OCI-LY7 (cell line): ENCODE results near the gene CASQ2. TPM values are rescaled to one million over a fixed set of nuclear protein-coding genes. Genes with fewer than 3 reads are reported as not detected.

Experiments
- BruUV-seq: library from RNA; stranded (reverse); fragments of 400-500 nt; replicated peaks from 2 replicates; lab custom pipeline; 2021; lab: Mats Ljungman, UMichigan
- CTCF ChIA-PET: fragments of 300-600 bp; sonication (Branson Sonifier 250); formaldehyde crosslinking; loops from one replicate; lab custom pipeline; 2022; ENCODE audit warnings: antibody characterized with exemption; ENCODE audit not compliant: unreplicated experiment; lab: Charles Lee
- POLR2A ChIA-PET: fragments of 300-600 bp; sonication (Branson Sonifier 250); formaldehyde crosslinking; loops from one replicate; lab custom pipeline; 2022; ENCODE audit warnings: antibody characterized with exemption; lab: Charles Lee
- DNase-seq: peaks from one replicate; pipeline ENCODE4 v3.0.0-alpha.2; 2015; ENCODE audit warnings: low spot score
- H2AFZ ChIP-seq: fragments of 200-600 bp; sonication (generic), shearing (Covaris generic); 2 replicates; pipeline ENCODE4 v1.6.1; 2014; ENCODE audit warnings: mild to moderate bottlenecking, antibody characterized with exemption, low read length, moderate library complexity
- H3K27ac ChIP-seq: fragments of 200-600 bp; sonication (generic); 2 replicates; pipeline ENCODE4 v1.5.1; 2014; ENCODE audit warnings: mixed run types, low read depth, mild to moderate bottlenecking, moderate library complexity, low read length, inconsistent platforms; ENCODE audit not compliant: poor library complexity, severe bottlenecking
- H3K36me3 ChIP-seq: fragments of 200-600 bp; sonication (generic); 2 replicates; pipeline ENCODE4 v1.6.1; 2014; ENCODE audit warnings: mild to moderate bottlenecking, antibody characterized with exemption, low read length, moderate library complexity, mixed read lengths; ENCODE audit not compliant: insufficient read depth
- H3K4me1 ChIP-seq: fragments of 200-600 bp; sonication (generic); 2 replicates; pipeline ENCODE4 v1.5.1; 2014; ENCODE audit warnings: mild to moderate bottlenecking, low read length; ENCODE audit not compliant: insufficient read depth, poor library complexity, severe bottlenecking
- H3K4me2 ChIP-seq: fragments of 200-600 bp; sonication (generic); 2 replicates; pipeline ENCODE4 v1.6.1; 2014; ENCODE audit warnings: mild to moderate bottlenecking, low read length
- H3K4me3 ChIP-seq: fragments of 200-600 bp; sonication (generic); 2 replicates; pipeline ENCODE4 v1.5.1; 2014; ENCODE audit warnings: mild to moderate bottlenecking, low read depth, low read length; ENCODE audit not compliant: poor library complexity, severe bottlenecking
- H3K79me2 ChIP-seq: fragments of 200-600 bp; sonication (generic); 2 replicates; pipeline ENCODE4 v1.6.1; 2016; ENCODE audit warnings: low read depth, mild to moderate bottlenecking, low read length, moderate library complexity, mixed read lengths; ENCODE audit not compliant: insufficient read depth
- H3K9me2 ChIP-seq: fragments of 200-600 bp; sonication (generic); 2 replicates; pipeline ENCODE4 v1.6.1; 2016; ENCODE audit warnings: mild to moderate bottlenecking, low read length, mixed read lengths; ENCODE audit not compliant: insufficient read depth
- H3K9me3 ChIP-seq: fragments of 200-600 bp; sonication (generic); 2 replicates; pipeline ENCODE4 v1.6.1; 2014; ENCODE audit warnings: mild to moderate bottlenecking, mixed run types, low read length, mixed read lengths
- H4K20me1 ChIP-seq: fragments of 200-600 bp; sonication (generic); 2 replicates; pipeline ENCODE4 v1.6.1; 2014; ENCODE audit warnings: mild to moderate bottlenecking, antibody characterized with exemption, low read length, moderate library complexity, mixed read lengths; ENCODE audit not compliant: insufficient read depth
- CTCF ChIP-seq: fragments of 200-600 bp; sonication (generic); conservative IDR thresholded peaks from 2 replicates; pipeline ENCODE4 v1.5.1; 2014; ENCODE audit warnings: mild to moderate bottlenecking, antibody characterized with exemption, low read length, moderate library complexity, mixed read lengths
- EZH2phosphoT487 ChIP-seq: fragments of 200-600 bp; sonication (generic); IDR thresholded peaks from 2 replicates; pipeline ENCODE4 v1.6.1; 2018; ENCODE audit warnings: low read depth, borderline replicate concordance, mild to moderate bottlenecking, mixed run types, antibody characterized with exemption, low read length, moderate library complexity, mixed read lengths
- intact Hi-C: fragments of 100-400 bp; cut with micrococcal nuclease; formaldehyde crosslinking; loops from one replicate; pipeline ENCODE4 v1.10.0; 2022; ENCODE audit not compliant: unreplicated experiment
- total RNA-seq, 2 experiments: library from RNA; depleted of rRNA in 1 of 2; stranded (reverse); fragments of >200 nt in 1 of 2; shearing (Covaris generic) in 1 of 2; gene quantifications; 2 replicates each; pipeline ENCODE4 v1.2.3, GENCODE V29; 2014 to 2022

Gene CASQ2
- total RNA-seq, 2 experiments from 2014 or later, result not detected

DNA sequence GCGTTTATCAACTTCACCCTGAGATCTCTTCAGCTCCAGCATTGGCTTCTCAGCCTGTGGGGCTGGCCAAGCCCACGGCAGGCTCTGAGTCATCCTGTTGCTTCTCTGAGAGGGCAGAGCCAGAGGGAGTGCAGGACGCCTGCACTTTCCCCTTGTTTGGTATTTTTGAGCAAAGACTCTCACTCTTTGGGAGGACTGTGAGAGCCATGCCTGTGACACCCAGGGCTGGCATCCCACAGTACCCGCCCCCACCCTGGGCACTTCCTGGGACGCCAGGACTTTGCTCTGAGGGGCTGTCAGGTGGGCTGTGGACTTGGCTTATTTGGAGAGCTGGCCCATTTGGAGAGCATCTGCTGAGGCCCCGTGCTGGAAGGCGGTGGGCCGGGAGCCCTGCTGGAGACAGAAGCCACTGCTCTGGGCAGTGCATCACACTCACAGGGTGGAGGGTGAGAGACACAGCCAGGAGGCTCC is 89.3 kb downstream of the CASQ2 start:
- CTCF ChIA-PET, result no interaction called here
- Histone ChIP-seq H3K9me3 (no peaks in the 10 kb centered on the region), H2AFZ (no peak overlapping the region), H4K20me1 (no peaks in the 10 kb centered on the region), H3K79me2 (no peaks in the 10 kb centered on the region), H3K9me2 (no peaks in the 10 kb centered on the region), H3K4me1 (no peaks in the 10 kb centered on the region), H3K4me3 (no peak overlapping the region), H3K27ac (no peak overlapping the region), H3K36me3 (no peaks in the 10 kb centered on the region), H3K4me2 (no peak overlapping the region)
- intact Hi-C loops, result no loop called here
- POLR2A ChIA-PET, result no interaction called here
- BruUV-seq, result no TSS peak
- no peak for DNase-seq
- no peak for TF ChIP-seq CTCF
- TF ChIP-seq EZH2phosphoT487, result no peak

- Histone ChIP-seq H3K4me1 (no peaks in the 10 kb centered on the region), H3K4me2 (no peak overlapping the region), H3K36me3 (no peaks in the 10 kb centered on the region), H3K79me2 (no peaks in the 10 kb centered on the region), H3K9me3 (no peaks in the 10 kb centered on the region), H3K27ac (no peak overlapping the region), H3K9me2 (no peaks in the 10 kb centered on the region), H2AFZ (no peak overlapping the region), H4K20me1 (no peaks in the 10 kb centered on the region), H3K4me3 (no peak overlapping the region)
- POLR2A ChIA-PET, result interaction anchor here (0.6 kb wide), 1 partner anchor 205 kb away, joined by 3 read pairs; no protein-coding TSS in a partner anchor
- BruUV-seq, result no TSS peak
- no peak for DNase-seq
- TF ChIP-seq EZH2phosphoT487 (no peak), CTCF (no peak)
- CTCF ChIA-PET, result no interaction called here
- intact Hi-C loops, result no loop called here
These were observed 90.4 kb downstream of the CASQ2 start for GRCh38 chr1:115678141-115678540.

GRCh38 chr1:115677565-115677964 is 90.9 kb downstream of the CASQ2 start:
- no TSS peak for BruUV-seq

More at GRCh38 chr1:115677565-115677964, 90.9 kb downstream of the CASQ2 start:
- ChIA-PET POLR2A (interaction anchor here (0.6 kb wide), 1 partner anchor 206 kb away, joined by 3 read pairs; no protein-coding TSS in a partner anchor), CTCF (no interaction called here)
- H3K79me2 ChIP-seq, result no peaks in the 10 kb centered on the region
- TF ChIP-seq CTCF, result no peak
- TF ChIP-seq EZH2phosphoT487, result no peak
- H3K4me2 ChIP-seq, result no peak overlapping the region
- H4K20me1 ChIP-seq, result no peaks in the 10 kb centered on the region
- H2AFZ ChIP-seq, result no peak overlapping the region
- intact Hi-C loops, result no loop called here
- H3K4me3 ChIP-seq, result no peak overlapping the region
- DNase-seq, result no peak
- H3K27ac ChIP-seq, result no peak overlapping the region
- no peaks in the 10 kb centered on the region for H3K36me3 ChIP-seq
- no peaks in the 10 kb centered on the region for H3K9me2 ChIP-seq
- no peaks in the 10 kb centered on the region for H3K4me1 ChIP-seq
- no peaks in the 10 kb centered on the region for H3K9me3 ChIP-seq
